CD4-positive, alpha-beta T cell treated with Interleukin-17A for 1 hour (primary cell): ENCODE measurements around the gene MYL11.
"Not testable (repeated sequence)": the region's sequence is repeated elsewhere in the genome, so short reads cannot be mapped to it uniquely, and the experiment has no call there.

Source experiments
- DNase-seq: peaks from one replicate; pipeline ENCODE4 v3.0.0-alpha.2; 2020

MYL11 gene, protein sequence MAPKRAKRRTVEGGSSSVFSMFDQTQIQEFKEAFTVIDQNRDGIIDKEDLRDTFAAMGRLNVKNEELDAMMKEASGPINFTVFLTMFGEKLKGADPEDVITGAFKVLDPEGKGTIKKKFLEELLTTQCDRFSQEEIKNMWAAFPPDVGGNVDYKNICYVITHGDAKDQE

DNA sequence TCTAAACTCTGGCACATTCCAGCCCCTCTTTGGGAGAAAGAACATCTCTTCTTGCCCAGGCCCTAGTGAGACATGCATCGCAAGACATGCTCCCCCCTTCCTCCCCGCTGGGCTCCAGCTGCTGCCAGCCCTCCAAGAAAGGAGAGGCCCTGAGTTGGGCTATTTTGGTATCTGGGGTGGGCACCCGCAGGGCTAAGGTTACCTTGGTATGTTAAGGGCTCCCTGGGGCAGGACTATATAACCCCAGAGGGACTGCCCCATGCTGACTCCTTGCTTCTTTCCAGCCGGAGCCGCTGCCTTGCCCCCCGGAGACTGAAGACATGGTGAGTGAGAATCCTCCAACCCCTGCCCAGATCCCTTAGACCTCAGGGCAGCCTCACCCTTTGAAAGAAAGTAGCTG lies at the start of gene MYL11:
Gene MYL11, plus strand, starts transcription at position 265 of the 400 bp plus-strand sequence. Its CDS starts 56 bp downstream, at position 321.
- DNase-seq = no peak

DNA sequence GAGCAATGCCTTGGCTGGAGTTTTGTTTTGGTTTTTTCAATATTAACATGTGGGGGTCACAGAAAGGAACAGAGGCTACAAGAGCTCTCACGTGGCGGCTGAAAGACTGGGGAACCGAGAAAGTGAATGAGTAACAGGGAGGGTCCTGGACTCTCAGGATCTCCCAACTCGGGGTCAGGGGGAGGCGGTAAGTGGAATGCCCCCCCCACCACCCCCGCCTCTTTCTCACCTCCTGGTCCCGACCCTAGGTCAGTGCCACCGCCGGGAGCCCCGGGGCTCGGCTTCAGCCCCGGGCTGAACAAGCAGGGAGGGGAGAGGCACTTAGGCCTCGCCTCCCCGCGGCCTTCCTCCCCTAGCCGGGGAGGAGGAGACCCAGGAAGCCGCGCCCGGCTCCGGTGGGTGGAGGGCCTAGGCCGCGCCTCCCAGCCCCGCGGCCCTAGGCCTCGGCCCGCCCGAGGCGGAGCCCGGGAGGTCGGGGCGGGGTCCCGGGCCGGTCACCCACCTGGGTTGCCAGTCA lies 40.1 kb upstream of the MYL11 start:
- DNase-seq = peak; percentile 87

DNA sequence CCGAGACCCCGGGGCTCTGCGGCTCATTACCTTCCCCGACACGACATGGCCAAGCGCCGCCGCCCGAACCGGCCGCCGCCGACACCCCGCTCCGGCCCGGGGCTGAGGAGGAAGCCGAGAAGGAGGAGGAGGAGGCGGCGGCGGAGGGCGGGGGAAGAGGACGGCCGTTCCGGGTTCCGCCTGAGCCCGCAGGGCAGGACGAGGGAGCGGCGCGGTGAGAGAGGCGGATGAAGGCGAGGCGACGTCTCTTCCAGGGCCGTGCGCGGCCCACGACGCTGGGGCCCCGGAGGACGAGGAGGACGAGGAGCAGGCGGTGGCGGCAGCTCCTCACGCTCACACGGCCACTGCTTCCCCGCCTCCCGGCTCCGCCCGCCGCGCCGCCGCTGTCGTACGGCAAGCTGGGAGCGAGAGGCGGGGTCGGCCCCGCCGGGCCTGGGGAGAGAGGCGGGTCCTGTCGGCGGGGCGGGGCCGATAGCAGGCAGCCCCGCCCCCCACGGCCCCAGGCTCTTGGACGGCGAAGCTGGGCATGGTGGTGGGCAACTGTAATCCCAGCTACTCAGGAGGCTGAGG lies 39.5 kb upstream of the MYL11 start:
- DNase-seq = peak; percentile 81

DNA sequence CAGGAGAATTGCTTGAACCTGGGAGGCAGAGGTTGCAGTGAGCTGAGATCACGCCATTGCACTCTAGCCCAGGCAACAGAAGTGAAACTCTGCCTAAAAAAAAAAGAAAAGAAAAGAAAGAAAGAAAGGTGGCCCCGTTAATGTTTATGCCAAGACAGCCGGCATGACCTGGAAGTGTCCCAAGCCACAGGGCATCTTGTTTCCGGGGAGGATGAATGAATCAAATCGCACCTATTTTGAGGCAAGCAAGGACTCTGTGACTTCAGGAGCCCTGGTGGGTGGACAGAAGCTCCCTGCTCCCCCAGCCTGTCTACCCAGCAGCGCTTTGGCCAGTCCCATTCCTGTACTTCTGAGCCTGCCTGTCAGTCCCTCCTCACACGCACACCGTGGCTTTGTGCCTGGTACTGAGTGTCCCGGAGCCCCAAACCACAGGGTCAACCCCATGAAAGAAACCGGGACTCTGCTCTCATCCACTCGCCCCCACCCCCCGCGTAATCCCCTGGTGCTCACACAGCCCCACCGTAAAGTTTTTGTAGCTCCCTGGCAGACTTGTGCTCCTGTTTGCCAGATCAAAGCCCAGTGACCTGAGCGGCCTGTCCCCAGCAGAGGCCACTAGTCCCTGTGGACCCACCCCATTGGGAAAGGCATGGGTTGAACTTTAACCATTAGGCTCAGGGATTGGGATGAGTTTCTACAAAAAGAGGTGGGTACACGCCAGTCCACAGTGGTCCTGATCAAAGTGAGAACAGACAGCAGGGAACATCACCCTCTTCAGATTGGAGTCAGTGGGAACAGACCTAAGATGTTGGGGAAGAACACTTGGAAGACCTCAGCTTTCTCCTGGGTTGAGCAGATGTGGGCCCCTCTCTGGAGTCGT lies 38.8 kb upstream of the MYL11 start:
- DNase-seq = no peak

DNA sequence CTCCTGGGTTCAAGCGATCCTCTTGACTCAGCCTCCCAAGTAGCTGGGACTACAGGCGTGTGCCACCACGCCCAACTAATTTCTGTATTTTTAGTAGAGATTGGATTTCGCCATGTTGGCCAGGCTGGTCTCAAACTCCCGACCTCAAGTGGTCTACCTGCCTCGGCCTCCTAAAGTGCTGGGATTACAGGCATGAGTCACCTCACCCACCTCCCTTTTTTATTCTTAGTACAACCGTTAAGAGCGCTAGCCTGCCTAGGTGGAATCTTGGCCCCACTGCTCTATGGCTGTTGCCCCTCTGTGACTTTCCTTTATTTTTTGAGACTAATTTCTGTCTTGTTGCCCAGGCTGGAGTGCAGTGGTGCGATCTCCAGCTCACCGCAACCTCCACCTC lies 36.6 kb upstream of the MYL11 start:
- not testable (repeated sequence) for DNase-seq

DNA sequence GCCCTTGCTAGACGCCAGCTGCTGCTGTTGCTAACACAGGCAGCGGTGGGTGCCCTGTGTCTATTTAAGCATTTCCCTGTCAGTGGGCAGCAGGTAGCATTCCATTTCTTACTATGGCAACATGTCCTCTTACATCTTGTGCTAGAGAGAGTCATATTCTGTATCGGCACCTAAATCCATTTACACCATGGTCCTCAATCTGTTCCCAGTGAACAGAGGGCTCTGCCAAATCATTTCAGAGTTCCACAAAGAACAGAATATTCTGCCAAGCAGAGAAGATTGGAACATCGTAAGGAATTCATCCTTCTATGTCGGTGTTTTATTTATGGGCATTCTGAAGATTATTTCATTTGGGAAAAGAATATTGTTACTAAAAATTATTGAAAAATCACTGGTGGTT lies 35.9 kb upstream of the MYL11 start:
- not testable (repeated sequence) for DNase-seq

DNA sequence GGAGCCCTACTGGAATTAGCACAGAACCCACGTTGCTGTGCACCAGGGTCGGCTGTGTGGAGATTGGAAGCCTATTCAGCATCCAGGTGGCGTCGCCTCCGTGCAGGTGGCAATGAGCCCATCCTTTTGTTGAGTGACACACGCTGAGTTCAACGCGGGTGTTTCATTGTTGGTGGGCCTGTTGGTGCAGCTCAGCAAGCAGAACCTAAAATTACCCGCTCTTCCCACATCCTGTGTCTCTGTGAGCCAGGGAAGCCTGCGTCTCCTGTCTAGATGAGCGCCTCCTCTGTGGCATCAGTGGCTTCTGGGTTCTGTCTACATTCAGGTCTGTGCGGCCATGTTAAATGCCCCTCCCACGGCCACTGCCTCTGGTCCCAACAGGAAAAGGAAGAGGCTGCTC lies 34.0 kb upstream of the MYL11 start:
- DNase-seq = no peak

DNA sequence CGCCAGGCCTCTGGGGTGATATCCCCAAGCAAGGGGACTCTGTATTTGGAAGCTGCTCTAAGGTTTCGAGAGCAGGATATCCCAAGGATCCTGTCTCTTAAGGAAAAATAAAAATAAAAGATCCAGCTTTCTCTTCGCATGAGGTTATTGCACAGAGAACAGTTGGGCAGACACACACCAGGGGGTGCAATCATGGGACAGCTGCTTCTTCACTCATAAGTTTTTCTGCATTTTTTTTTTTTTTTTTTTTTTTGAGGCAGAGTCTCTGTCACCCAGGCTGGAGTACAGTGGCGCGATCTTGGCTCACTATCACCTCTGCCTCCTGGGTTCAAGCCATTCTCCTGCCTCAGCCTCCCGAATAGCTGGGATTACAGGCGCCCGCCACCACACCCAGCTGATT lies 32.6 kb upstream of the MYL11 start:
- not testable (repeated sequence) for DNase-seq

DNA sequence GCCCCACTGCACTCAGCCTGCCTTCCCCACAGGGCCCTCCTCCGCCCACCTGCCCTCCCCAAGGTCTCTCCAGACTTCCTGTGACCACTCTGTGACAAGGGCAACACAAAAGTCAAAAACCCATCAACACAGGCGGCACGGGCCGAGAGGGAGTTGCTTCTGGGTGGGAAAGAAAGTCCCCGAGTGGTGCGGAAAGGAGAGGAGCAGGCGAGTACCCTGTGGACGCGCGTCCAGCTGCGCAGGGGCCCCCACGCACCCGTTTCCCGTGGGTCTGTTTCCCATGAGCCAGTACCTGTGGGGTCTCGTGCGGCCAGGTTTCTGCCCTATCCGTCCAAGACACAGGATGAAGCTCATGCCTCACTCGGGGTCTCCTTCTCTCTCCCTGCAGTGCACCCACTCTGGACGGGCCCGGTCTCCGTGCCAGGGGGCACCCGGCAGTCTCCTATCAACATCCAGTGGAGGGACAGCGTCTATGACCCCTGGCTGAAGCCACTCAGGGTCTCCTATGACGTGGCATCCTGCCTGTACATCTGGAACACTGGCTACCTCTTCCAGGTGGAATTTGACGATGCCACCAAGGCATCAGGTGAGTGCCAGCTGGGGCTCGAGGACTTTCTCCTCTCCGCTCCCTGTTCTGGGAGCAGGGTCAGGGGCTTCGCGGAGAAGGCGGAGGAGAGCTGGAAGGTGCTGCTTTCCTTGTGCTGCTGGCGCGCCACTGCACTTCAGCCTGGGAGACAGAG lies 31.7 kb upstream of the MYL11 start:
- DNase-seq = no peak

DNA sequence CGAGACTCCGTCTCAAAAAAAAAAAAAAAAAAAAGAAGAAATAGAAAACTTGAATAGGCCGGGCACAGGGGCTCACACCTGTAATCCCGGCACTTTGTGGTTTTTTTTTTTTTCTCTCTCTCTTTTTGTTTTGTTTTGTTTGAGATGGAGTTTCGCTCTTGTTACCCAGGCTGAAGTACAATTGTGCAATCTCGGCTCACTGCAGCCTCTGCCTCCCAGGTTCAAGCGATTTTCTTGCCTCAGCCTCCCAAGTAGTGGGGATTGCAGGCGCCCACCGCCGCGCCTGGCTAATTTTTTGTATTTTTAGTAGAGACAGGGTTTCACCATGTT lies 31.1 kb upstream of the MYL11 start:
- DNase-seq = not testable (repeated sequence)

DNA sequence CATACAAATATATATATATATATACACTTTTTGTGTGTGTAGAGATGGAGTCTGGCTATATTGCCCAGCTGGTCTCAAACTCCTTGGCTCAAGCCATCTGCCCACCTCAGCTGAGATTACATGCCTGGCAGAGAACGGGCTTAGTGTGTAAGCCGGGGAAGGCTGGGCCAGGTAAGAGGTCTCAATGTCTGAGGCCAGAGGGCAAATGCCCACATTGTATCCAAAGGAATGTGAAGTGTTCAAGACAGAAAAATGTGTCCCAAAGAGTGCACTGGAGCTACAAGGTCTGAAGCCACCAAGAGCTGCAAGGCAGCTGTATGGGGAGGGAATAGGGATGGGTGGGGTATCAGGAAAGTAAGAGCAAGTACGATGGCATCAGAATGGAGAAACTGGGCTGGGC lies 28.3 kb upstream of the MYL11 start:
- DNase-seq = no peak

DNA sequence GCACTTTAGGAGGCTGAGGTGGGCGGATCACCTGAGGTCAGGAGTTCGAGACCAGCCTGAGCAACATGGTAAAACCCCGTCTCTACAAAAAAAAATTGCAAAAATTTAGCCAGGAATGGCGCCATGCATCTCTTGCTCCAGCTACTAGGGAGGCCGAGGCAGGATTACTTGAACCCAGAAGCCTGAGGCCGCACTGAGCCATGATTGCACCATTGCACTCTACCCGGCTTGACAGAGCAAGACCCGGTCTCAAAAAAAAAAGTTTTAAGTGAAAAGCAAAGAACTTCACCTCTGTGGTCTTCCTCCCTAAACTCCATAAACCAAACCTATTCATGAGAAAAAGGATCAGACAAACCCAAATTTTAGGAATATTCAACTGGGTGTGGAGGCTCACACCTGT lies 26.5 kb upstream of the MYL11 start:
- DNase-seq = no peak

DNA sequence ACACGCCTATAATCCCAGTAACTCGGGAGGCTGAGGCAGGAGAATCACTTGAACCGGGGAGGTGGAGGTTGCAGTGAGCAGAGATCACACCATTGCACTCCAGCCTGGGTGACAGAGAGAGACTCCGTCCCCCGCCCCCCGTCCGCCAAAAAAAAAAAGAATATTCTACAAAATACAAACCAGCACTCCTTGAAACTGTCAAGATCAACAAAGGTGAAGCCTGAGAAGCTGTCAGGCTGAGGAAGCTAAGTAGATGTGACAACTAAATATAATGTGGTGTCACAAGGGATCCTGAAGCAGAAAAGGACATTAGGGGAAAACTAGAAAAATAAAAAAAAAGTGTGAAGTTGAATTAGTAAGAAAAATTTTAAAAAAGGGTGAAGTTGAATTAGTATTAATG lies 25.7 kb upstream of the MYL11 start:
- no peak for DNase-seq

DNA sequence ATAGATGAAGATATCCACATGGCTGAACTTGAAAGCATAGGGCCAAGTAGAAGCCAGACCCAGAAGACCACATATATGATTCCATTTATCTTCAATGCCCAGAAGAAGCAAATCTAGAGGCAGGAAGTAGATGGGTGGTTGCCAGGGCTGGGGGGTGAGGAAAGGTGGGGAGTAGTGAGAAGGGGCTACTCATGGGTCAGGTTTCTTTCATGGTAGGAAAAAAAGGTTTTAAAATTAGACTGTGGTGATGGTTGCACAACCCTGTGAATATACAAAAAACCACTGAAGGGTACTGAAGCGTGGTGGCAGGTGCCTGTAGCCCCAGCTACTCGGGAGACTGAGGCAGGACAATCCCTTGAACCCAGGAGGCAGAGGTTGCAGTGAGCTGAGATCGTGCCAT lies 24.9 kb upstream of the MYL11 start:
- DNase-seq = no peak

DNA sequence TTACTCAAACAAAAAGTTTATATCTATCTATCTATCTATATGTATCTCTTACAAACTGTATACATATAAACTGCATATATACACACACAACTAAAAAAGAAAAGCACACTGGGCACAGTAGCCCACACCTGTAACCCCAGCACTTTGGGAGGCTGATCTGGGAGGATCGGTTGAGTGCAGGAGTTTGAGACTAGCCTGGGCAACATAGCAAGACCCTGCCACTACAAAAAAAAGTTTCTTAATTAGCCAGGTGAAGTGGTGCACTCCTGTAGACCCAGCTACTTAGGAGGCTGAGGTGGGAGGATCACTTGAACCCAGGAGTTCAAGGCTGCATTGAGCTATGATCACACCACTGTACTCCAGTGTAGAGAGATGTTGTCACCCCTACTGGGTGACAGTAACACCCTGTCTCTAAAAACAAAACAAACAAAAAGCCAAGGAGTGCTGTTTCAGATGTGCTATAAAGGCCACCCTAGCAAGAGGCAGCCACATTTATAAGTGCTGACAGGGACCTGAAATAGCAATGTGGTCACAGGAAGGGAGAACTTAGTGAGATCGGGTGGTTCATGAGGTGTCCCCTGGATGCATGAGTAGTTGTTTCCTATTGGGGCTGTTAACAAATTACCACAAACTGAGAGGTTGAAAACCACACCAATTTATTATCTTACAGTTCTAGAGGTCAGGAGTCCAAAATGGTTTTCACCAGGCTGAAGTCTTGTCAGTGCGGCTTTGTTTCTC lies 24.3 kb upstream of the MYL11 start:
- DNase-seq = peak; percentile 54

DNA sequence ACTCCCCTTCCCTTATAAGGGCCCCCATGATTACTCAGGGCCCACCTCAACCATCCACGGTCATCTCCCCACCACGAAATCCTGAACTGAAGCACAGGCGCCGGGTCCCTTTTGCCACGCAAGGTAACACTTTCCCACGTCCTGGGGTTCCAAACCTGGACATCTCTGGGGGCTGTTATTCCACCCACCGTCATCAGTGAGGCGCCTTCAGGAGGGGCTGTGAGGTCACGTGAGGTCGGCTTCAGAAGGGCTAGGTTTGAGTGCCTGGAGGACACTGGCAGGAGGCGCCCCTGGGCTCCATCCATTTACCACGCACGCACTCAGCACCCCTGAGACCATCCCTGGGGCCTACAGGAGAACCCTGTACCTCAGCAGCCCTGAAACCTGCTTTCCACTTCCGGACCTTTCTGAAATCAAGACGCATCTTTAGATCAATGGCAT lies 23.6 kb upstream of the MYL11 start:
- no peak for DNase-seq

DNA sequence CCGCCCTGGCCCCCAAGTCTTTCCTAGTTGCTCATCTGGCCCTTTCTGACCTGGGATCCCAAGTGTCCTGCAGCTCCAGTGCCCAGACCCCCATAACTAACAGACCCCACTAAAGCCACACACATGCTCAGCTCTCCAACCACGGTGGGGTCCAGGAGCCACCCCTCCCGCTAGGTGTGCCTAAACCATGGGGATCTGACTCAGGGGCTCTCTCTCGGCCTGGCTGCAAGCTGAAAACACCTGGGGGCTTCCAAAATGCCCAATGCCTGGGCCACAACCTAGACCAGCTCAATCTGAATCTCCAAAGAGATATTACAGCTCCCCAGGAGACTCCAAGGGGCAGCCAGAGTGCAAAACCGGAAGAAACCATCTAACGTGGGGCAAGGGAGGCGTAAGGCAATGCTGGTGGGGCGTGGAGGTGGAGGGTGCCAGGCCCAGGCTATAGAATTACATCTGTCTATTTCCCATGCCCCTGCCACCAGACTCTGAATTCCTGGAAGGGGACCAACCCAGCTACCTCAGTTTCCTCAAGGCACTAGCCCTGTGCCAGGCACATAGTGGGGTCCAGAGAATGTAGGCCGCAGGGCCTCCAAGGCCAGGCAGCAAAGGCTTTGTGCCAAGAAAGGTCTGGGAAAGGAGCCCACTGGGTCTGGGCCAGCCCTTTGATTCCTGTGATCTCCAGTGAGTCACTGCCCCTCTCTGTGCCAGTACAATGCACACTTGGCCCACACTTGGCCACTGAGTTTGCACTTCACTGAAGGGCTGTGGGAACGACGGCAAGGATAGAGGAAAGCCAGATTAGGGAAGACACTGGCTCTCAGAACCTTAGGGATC lies 22.8 kb upstream of the MYL11 start:
- DNase-seq = no peak

DNA sequence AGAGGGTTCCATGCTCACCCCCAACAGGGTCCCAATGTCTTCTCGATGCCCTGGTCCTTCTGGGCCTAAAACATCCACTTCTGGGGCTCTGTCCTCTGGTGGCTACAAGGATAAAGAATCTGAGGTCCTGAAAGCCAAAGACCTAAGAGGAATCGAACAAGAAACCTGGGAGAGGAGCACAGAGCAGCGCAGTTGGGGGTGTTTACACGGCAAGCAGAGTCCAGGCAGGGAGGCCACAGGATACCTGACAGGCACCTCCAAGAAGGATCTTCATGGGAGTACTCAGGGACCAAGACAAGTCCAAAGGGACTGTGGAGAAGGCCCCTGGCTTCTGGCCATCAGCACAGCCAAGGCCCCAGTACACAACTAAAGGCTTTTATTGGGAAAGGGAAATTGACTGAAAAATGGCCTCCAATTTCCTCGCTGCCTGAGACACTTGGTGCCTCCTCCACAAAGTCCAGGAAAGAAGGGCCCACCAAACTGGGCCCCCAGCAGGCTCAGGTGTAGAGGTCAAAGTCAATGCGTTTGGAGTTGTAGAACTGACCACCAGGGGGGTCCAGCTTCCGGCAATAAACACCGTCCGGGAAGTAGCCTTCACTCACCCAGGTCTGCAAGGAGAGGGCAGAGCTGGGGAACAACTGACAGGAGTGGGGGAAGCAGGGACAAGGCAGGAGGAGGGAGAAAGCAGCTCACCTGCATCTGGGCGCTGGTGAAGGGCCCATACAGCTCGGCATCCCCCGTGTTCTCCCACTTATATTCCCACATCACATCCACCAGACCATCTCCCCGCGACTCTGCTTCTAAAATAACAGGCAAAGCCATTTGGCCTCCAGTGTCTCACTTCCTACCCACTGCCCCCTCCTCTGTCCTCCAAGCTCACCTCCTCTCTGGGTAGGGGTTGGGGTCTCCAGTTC lies 21.9 kb upstream of the MYL11 start:
- DNase-seq = no peak

DNA sequence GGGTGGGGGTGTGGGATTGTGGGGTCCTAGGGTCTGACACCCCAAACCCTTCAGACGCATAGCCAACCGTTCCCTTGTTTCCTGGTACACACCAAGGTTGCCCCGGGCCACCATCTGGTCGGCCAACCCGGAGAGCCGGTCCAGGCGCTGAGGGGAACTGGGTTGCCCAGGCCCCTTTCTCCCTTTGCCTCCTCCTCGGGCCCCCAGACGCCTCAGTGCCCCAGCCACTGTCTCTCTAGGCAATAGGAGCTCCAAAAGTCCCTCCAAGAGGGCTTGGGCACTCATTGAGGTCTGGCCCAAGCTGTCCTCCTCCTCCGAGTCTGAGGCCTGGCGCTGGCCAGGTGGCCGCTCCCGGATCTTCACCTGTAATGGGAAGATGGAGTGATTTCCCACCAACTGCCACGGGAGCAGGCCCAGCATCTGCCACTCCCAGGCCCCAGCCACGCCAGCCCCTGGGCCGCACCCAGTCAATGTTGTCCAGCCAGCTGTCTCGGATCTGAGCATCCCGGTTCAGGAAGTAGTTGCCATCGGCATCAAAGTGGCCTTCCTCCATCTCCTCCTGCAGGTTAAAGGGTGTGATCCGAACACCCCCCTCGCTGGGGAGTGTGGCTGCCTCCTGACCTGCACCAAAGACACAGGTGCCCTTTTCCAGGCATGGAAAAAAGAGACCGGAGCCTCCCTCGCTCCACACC lies 21.0 kb upstream of the MYL11 start:
- no peak for DNase-seq
